PC-9 (cell line): ENCODE data around the gene ARHGEF28.

ENCODE experiments used
- CTCF ChIP-seq: fragments of 200-600 bp; sonication (generic); conservative IDR thresholded peaks from 2 replicates; pipeline ENCODE4 v1.6.1; 2017; ENCODE audit warnings: mixed run types, antibody characterized with exemption, mild to moderate bottlenecking, moderate library complexity
- EZH2 ChIP-seq: fragments of 200-600 bp; sonication (generic); IDR thresholded peaks from 2 replicates; pipeline ENCODE4 v1.8.0; 2017; ENCODE audit warnings: antibody characterized with exemption, low read depth

- TF ChIP-seq CTCF (no peak), EZH2 (no peak)
Measured at GRCh38 chr5:73966451-73966850, 340.5 kb downstream of the ARHGEF28 start.
